ENCODE data around the gene TPRN. TPM values are rescaled to one million over a fixed set of nuclear protein-coding genes. Genes with fewer than 3 reads are reported as not detected.

The TPRN gene
- polyA plus RNA-seq, 3 donors from 2014 or later: 0.11 to 1.1 (median 0.60) TPM

DNA sequence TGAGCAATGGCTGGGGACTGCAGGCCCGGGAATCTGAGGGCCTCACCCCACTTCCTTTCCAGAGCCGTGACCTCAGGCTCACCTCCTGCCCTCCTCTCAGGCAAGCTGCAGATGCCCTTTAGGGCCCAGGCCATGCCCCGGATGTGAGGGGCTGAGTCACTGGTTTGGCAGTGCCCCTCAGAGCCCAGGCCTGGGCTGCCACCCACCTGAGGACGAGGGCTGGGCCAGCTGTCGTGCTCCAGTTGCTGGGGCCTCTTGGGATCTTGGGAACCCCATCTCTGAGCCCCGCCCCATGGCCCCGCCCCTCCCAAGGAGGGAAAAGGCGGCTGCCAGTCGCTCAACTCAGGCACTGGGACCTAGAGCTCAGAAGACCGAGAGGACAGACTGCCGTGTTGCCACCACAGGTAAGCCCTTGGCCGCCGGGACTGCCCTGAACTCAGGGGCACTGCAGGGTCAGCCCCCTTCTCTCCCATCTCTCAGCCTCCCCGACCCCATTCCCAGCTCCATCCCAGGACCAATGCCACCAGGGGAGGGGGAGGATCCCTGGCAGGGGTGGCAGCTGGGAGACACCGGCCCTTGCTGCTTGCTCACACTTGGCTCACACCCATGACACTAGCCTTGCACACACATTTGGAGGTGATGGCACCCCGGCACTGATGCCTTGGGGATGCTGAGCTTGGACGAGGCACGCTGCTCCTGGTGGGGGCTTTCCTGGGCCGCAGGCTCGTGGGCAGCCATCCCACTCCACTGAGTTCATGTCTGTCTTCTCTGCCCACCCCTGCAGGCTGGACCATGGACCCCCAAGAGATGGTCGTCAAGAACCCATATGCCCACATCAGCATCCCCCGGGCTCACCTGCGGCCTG, 24.5 kb upstream of the TPRN start, which contains the start of gene CYSRT1:
Gene CYSRT1, plus strand, starts transcription at position 345 of the 865 bp plus-strand sequence. Its CDS starts 448 bp downstream, at position 793.
- no peak for DNase-seq
- Mint-ChIP-seq H3K4me1 (peaks cover 0 to 2% of the 10 kb centered on the region in 2 donors), H3K4me3 (peak within 1 kb of the TSS; percentile 63 to 83 (median 77)), H3K27ac (peak within 1 kb of the TSS in 4 of 6 donors; percentile 35 to 81 (median 70)), H3K27me3 (ENCODE audit: low read depth in 3 of 3) (peaks cover 0 to 13% (median 6%) of the 10 kb centered on the region in 3 donors), H3K36me3 (no peaks in the 10 kb centered on the region), H3K9me3 (no peaks in the 10 kb centered on the region)

DNA sequence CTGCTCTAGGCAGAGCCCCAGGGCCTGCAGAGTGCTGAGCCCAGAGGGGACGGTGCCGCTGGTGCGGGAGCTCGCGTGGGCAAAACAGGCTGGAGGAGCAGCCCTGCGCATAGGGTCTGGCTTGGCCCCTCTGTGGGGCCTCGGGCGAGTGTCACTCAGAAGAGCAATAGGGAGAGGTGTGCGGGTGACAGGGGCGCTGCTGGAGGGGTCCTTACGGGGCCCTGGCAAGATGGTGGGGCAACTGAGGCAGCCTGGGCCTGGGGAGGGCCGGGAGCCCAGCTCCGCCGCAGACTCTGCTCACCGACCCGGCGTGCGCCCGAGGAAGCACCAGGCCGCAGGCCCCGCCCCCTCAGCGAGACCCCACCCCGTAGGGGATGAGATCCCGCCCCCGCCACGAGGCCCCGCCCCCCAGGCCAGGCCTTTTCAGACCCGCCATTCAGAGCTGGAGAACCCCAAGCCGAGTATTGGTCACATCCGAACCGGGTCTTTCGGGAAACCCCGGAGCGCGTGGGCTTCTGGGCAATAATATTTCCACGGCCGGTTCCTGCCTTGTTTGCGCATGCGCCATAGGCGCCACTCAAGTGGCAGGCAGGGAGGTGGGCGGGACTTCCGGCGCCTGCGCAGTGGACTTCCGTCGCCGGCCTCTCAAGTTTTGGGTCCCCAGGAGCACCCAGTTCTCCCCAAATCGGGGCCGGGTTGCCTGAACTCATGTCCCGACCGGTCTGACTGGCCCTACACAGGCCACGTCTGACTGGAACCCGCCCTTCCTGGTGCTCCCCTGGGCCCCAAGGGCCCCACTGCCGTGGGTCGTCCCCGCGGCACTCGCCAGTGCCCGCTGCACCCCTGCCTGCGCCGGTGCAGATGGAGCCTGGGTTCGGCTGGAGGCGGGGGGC, 22.8 kb upstream of the TPRN start:
- H3K36me3 Mint-ChIP-seq: no peaks in the 10 kb centered on the region
- peak; percentile 98 to 99 (median 99) for DNase-seq

DNA sequence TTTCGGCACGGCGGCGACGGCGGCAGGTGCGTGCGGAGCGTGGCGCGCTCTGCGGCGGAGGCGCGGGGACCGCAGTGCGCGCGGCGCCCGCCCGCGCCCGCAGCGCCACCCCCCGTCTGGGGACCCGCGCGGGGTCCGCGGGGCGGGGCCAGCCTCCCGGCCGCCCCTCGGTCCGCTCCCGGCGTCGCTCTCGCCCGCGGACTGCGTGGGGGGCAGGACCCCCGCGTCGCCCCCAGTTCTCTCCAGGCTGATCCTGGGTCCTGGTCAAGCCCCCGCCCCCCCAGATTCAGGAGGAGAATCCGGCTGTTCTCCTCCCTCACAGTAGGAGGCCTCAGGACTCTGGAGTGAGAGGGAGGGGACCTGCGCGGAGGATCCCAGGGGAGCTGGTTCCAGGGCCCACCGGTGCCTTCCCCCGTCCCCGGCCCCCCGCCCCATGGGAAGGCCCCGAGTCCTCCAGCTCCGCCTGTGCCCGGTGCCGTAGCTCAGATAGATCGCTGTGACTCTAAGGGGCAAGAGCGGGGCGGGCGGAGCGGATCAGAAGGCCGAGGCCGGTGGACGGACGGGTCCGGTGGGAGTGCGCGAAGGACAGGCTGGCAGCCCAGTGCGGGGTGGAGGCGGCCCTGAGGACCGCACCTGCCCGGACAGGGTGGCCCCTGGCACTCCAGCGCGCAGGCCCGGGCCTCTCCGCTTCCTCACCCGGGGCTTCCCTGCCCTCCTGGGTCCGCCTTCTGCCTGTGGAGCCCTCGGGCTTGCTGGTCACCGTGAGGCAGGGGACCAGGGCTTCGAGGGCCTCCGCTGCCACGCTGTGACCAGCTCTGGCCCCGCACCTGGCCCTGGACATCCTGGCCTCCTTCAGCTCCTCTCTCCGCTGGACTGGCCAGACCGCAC, 21.9 kb upstream of the TPRN start, which contains the start of gene RNF208:
Gene RNF208, minus strand, starts transcription at position 51 of the 888 bp plus-strand sequence. CDS start 1,028 bp downstream, outside the sequence.
- peak; percentile 11 to 20 (median 15) for DNase-seq
- peak within 1 kb of the TSS in 4 of 6 donors; percentile 37 to 85 (median 64) for H3K27ac Mint-ChIP-seq
- H3K27me3 Mint-ChIP-seq (ENCODE audit: low read depth in 3 of 3): peaks cover 0 to 7% (median 7%) of the 10 kb centered on the region in 3 donors
- no peaks in the 10 kb centered on the region for H3K9me3 Mint-ChIP-seq
- peaks cover 0 to 2% of the 10 kb centered on the region in 2 donors for H3K4me1 Mint-ChIP-seq
- peak within 1 kb of the TSS; percentile 66 to 83 (median 79) for H3K4me3 Mint-ChIP-seq
- H3K36me3 Mint-ChIP-seq: no peaks in the 10 kb centered on the region

More for the DNA sequence above, 22.8 kb upstream of the TPRN start:
- H3K4me1 Mint-ChIP-seq: peaks cover 0 to 2% of the 10 kb centered on the region in 2 donors
- H3K9me3 Mint-ChIP-seq: no peaks in the 10 kb centered on the region
- H3K4me3 Mint-ChIP-seq: peak overlapping the region; percentile 66 to 83 (median 79)
- H3K27ac Mint-ChIP-seq: peak overlapping the region in 5 of 6 donors; percentile 37 to 85 (median 48)
- H3K27me3 Mint-ChIP-seq (ENCODE audit: low read depth in 3 of 3): peaks cover 0 to 10% (median 7%) of the 10 kb centered on the region in 3 donors

DNA sequence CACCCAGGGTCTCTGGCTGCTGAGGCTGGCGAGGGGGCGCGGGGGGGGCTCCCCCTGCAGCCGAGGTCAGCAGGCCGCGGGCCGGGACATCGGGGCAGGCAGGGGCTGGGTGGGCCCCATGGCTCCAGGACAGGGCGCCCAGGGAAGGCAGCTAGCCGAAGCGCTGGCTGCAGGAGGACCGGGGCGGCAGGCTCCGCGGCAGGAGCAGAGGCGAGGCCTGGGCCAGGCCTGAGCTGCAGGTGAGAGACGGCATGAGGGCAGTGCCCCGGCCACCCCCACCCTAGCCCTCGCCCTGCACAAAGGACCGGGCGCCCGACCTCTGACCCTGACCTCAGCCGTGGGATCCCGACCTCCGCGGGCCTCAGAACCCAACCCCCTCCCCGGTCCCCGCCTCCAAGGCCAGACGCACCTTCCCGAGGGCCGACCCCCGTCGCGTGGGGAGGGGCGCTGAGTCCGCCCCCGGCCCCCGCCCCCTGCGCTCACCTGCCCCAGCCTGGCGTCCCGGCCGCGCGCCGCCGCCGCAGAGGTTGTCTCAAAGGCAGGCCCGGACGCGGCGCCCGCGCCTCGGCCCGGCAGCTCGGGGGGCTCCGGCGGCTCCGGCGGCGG, 21.1 kb upstream of the TPRN start:
- Mint-ChIP-seq H3K27ac (no peak overlapping the region), H3K27me3 (ENCODE audit: low read depth in 3 of 3) (peaks cover 0 to 7% (median 7%) of the 10 kb centered on the region in 3 donors), H3K36me3 (no peaks in the 10 kb centered on the region), H3K9me3 (no peaks in the 10 kb centered on the region), H3K4me1 (peaks cover 0 to 2% of the 10 kb centered on the region in 2 donors), H3K4me3 (no peak overlapping the region)
- DNase-seq: no peak

DNA sequence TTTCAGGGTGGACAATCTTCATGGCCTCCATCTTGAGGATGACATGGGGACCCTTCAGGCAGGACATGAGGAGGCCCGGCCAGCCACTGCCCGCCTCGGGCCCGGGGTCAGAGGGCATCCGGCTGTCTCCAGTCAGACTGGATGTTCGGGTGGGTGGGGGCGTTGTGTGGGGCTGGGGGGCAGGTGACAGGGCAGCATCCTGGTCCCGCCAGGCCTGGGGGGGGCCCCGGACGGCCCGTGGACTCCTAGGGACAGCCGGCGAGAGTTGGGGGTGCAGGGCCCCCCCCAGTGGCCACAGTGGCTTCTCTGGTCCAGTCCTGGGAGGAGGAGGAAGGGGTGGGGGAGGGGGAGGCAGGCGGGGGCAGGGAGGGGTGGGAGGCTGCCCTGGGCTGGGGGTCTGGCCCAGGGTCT, 20.6 kb upstream of the TPRN start:
- Mint-ChIP-seq H3K4me3 (peak overlapping the region in 1 of 5 donors; percentile 3), H3K4me1 (peaks cover 0 to 2% of the 10 kb centered on the region in 2 donors), H3K27ac (no peak overlapping the region), H3K36me3 (no peaks in the 10 kb centered on the region), H3K27me3 (ENCODE audit: low read depth in 3 of 3) (peaks cover 0 to 7% (median 4%) of the 10 kb centered on the region in 3 donors), H3K9me3 (no peaks in the 10 kb centered on the region)
- DNase-seq: no peak

DNA sequence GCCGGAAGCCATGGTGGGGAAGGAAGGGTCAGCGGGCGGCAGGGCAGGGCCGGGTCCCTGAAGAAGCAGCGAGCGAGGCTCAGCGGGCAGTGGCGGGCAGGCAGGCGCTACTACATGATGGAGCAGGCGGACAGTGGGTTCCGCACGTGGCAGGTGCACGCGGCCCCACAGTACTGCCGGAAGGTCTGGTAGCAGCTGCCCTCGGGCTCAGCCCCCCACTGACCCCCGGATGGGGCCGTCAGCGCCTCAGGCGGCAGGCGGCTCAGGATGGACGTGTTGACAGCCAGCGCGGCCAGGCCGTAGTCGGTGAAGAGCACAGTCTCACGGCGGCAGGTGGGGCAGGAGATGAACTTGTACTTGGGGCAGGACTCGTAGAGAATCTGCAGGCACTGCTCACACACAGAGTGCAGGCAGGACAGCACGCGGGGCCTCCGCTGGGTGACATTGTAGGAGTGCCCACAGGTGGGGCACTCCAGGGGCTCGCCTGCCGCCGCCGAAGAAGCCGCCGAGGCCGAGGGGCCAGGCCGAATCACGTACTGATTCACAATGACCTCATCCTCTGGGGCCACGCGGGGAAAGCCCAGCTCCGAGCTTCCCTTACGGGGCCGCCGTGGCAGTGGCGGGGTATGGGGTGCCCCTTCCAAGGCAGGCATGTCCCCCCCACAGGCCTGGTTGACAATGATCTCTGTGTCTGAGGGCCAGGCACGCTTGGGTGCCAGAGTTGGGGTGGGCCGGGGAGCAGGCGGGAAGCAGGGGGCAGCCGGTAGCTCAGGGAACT, 20.0 kb upstream of the TPRN start:
- DNase-seq: no peak
- Mint-ChIP-seq H3K9me3 (no peaks in the 10 kb centered on the region), H3K27ac (no peak overlapping the region), H3K4me3 (peak overlapping the region in 1 of 5 donors; percentile 3), H3K36me3 (no peaks in the 10 kb centered on the region), H3K27me3 (ENCODE audit: low read depth in 3 of 3) (peaks cover 0 to 7% (median 4%) of the 10 kb centered on the region in 3 donors), H3K4me1 (peaks cover 0 to 2% of the 10 kb centered on the region in 2 donors)

DNA sequence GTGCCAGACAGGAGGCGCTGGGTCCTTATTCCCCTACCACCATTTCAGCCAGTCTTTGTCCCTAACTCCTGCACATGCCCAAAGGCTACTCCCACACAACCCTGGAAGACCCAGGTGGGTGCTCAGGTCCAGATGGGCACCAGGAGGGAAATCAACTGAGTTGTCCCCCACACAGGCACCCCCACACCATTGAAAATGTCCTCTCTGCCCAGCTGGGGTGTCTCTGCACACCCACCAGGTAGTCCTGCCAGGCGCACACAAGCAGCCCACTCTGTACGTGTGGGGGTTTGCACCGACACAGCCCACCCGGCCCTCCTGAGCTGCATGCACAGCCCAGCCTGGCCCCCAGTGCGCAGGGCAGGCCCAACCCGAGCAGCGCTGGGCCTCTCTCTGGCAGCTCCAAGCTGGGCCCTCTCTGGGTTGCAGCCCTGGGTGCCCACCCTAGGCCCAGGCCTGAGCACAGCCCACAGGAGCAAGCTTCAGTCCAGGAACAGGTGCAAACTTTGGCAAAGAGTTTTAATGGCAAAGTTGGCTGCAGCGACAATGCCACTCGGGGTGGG, 19.3 kb upstream of the TPRN start:
- Mint-ChIP-seq H3K27ac (no peak overlapping the region), H3K4me3 (no peak overlapping the region), H3K36me3 (no peaks in the 10 kb centered on the region), H3K27me3 (ENCODE audit: low read depth in 3 of 3) (peaks cover 0 to 7% (median 4%) of the 10 kb centered on the region in 3 donors), H3K4me1 (peaks cover 0 to 2% of the 10 kb centered on the region in 2 donors), H3K9me3 (no peaks in the 10 kb centered on the region)
- no peak for DNase-seq

DNA sequence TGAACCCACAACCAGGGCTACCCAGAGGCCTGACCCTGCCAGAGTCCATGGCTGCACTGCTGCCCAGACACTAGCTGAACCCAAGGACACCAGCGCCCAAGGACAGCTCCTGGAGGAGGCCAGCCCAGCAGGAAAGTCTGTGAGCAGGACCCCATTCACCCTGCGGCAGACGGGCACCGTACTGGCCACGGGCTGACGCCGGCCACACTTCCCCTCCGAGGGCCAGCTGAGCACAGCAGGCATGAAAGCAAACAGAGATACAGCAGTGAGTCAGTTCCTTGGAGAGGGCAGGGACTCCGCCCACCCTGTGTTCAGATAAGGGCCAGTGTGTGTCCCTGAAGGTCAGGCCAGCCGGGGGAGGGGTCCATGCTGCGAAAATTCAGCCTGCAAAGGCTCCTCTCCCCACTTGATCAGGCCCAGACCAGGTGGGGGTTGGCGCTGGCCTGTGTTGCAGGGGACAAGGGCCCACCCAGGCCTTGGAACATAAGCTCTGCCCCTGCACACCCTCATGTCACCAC, 18.3 kb upstream of the TPRN start:
- Mint-ChIP-seq H3K36me3 (no peaks in the 10 kb centered on the region), H3K9me3 (no peaks in the 10 kb centered on the region), H3K4me3 (no peak overlapping the region)

DNA sequence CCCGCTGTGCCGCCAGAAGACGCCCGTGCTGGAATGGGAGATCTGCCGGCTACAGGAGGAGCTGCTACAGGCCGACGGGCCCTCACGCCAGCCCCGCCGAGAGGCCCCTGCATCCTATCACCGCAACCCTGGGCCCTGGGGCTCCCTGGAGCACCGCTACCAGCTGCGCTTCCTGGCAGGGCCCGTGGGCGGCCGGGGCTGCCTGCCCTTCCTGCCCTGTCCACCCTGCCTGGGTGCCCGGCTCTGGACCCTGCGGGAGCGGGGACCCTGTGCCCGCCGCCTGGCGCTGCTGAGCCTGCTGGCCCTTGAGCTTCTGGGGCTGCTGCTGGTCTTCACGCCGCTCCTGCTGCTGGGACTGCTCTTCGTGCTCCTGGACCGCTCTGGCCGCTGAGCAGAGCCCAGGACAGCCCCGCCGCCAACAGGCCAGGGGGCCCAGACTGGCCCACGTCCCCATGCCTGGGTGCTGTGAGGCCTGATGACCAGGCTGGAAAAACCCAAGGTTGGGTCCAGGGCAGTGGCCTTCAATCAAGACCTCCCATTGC, 17.7 kb upstream of the TPRN start:
- DNase-seq: no peak
- H3K4me1 Mint-ChIP-seq: peaks cover 0 to 2% of the 10 kb centered on the region in 2 donors
- H3K27ac Mint-ChIP-seq: no peak overlapping the region
- no peaks in the 10 kb centered on the region for H3K9me3 Mint-ChIP-seq
- H3K36me3 Mint-ChIP-seq: no peaks in the 10 kb centered on the region
- H3K27me3 Mint-ChIP-seq (ENCODE audit: low read depth in 3 of 3): peaks cover 0 to 4% (median under 1%) of the 10 kb centered on the region in 3 donors
- no peak overlapping the region for H3K4me3 Mint-ChIP-seq

More for the DNA sequence above, 18.3 kb upstream of the TPRN start:
- DNase-seq: no peak
- Mint-ChIP-seq H3K27me3 (ENCODE audit: low read depth in 3 of 3) (peaks cover 0 to 7% (median 4%) of the 10 kb centered on the region in 3 donors), H3K27ac (no peak overlapping the region), H3K4me1 (peaks cover 0 to 2% of the 10 kb centered on the region in 2 donors)

DNA sequence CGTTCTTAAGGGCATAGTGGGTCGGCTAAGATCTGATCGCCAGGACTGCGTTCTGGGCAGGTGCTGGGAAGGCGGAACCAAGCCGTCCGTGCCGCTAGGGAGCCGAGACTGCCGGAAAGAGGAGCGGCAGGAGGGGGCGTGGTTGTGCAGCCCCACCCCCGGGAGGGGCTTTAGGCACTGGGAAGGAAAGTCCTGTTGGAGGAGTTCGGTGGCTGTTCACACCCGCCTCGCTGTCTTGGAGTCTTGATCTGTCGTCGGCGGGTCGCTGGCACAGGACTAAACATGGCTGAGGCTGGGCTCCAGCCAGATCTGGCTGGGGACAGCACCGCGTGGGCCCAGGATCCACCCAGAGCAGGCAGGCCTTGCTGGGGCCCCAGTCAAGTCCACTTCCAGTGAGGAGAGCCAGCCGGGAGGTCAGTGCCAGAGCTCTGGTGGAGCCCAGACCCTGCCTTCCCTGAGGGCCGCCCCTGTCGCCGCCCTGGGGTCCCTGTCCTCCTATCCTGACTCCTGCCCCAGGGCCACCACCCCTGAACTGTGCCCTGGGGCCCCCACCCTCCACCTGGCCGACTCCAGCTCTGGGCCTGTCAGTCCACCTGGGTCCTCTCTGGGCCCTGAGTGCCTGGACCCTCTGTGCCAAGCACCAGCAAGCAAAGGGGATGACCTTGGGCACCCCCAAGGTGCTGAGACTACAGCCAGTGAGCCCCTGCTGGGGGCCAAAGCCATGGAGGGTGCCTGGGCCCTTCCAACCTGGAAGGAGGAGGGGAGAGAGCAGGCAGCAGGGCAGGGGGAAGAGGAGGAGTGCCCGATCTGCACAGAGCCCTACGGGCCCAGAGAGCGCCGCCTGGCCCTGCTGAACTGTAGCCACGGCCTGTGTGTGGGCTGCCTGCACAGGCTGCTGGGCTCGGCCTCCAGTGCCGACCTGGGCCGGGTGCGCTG, 17.0 kb upstream of the TPRN start:
- H3K27ac Mint-ChIP-seq: no peak overlapping the region
- peaks cover 0 to 2% (median 0%) of the 10 kb centered on the region in 3 donors for H3K27me3 Mint-ChIP-seq (ENCODE audit: low read depth in 3 of 3)
- DNase-seq: no peak
- no peak overlapping the region for H3K4me3 Mint-ChIP-seq
- no peaks in the 10 kb centered on the region for H3K4me1 Mint-ChIP-seq
- no peaks in the 10 kb centered on the region for H3K9me3 Mint-ChIP-seq
- H3K36me3 Mint-ChIP-seq: no peaks in the 10 kb centered on the region

Measured in immature natural killer cell (primary cell).